ENCODE measurements around the gene FCSK.

Gene FCSK

DNA sequence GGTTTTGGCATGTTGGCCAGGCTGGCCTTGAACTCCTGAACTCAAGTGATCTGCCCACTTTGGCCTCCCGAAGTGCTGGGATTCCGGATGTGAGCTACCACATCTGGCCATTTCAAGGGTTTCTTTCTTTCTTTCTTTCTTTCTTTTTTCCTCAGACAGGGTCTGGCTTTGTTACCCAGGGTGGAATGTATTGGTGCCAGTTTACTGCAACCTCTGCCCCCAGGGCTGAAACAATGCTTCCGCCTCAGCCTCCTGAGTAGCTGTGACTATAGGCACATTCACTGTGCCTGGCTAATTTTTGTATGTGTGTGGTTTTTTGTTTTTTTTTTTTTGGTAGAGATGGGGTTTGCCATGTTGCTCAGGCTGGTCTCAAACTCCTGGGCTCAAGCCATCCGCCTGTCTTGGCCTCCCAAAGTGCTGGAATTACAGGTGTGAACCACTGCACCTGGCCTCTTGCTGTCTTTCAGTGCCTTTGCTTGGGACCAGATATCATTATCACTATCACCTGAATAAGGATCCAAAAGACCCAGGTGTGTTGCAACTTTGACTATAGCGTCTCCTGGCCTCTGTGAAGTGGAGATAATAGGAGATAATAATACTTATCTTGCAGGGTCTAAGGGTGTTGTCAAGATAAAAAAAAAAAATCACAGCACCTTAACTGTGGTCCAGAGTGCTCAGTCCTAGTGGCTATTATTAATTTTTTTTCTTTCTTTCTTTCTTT, 3.2 kb downstream of the FCSK start:
- DNase-seq = no peak

DNA sequence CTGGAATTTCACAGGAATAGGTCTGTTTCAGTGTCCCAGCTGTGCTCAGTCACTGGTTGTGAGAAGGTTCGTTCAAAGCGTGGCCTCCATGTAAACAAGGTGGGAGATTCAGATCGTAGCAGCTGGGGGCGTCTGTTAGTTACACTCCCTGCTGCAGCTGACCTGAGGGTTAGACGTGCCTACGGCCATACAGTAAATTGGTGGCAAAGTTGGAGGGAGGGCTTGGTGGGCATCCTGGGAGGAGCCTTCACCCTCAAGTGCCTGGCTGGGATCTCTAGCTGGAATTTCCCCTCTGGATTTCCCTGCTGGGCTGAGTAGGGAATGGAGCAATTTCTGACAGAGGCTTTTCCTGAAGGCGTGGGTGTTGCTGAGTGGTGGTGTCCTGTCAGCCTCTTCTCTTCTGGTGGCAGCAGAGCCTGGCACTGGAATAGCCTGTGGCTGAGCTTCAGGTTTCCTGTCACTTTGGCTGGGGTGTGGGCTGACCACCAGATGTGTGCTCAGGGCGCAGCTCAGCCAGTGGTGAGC, 6.4 kb downstream of the FCSK start:
- peak; percentile 26 for DNase-seq

GRCh38 chr16:70463235-70463634, 8.8 kb downstream of the FCSK start:
- no peak for DNase-seq

GRCh38 chr16:70465999-70466804, 11.8 kb downstream of the FCSK start:
- no peak for DNase-seq

DNA sequence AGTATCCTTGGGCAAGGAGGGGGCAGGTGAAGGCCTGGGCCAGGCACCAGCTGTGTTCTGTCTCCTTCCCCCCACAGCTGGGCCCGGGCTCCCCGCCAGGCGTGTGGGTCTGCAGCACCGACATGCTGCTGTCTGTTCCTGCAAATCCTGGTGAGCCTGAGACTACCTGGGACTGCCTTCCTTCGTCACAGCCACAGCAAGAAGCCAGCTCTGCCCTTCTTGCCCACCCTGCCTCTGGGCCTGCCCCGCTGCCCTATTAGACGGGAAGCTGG, 12.3 kb downstream of the FCSK start:
- no peak for DNase-seq

- no peak for DNase-seq
Measured at GRCh38 chr16:70467113-70467512, 12.7 kb downstream of the FCSK start.

DNA sequence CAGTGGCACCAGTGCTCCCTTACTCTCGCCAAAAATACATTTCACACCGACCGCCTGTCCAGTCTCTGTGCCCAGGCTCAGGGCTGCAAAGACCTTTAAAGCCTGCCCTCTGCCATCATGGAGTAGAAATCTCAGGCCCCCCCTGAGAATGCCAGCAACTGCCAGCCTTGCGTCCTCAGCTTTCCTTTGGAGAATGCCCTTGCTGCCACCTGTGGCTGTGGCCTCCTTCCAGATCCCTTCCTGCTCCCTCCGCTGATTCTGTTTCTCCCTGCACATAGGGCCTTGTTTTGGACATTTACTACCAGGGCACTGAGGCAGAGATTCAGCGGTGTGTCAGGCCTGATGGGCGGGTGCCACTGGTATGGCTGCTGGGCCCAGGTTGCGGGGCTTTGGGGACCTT, 13.2 kb downstream of the FCSK start:
- no peak for DNase-seq

DNA sequence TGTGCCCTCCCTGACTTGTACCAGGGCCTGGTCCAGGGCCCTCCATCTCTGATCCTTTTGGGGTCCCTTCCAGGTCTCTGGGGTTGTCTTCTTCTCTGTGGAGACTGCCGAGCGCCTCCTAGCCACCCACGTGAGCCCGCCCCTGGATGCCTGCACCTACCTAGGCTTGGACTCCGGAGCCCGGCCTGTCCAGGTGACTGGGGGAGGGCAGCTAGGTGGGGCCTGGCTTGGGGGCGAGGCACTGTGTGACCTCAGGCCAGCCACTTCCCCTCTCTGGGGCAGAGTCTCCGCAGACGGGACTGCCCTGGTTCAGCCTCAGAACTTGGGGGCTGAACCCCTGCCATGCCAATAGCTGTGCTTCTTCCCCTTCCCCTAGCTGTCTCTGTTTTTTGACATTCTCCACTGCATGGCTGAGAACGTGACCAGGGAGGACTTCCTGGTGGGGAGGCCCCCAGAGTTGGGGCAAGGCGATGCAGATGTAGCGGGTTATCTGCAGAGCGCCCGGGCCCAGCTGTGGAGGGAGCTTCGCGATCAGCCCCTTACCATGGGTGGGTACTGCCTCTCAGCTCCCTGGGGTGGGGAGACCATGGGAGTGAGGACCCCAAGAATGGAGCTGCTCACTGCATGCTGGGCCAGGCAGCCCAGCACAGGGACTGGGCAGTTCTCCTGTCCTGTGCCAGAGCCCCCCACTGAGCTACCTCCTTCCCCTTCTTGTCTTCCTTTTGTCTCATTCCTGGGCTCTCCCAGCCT, 14.6 kb downstream of the FCSK start:
- no peak for DNase-seq

- DNase-seq = no peak
Measured at GRCh38 chr16:70470141-70470926, 15.9 kb downstream of the FCSK start.

DNA sequence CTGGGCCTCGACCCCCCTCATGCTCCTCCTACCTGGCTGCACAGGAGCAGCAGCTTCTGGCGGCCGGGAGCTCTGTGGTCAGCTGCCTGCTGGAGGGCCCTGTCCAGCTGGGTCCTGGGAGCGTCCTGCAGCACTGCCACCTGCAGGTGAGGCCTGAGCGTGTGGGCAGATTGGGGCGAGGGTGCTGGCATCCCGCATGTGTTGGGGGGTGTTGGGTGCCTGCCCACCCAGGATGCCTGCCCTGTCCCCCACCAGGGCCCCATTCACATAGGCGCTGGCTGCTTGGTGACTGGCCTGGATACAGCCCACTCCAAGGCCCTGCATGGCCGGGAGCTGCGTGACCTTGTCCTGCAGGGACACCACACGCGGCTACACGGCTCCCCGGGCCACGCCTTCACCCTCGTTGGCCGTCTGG, 16.5 kb downstream of the FCSK start:
- DNase-seq = peak; percentile 15

GRCh38 chr16:70472786-70473433, 18.5 kb downstream of the FCSK start:
- no peak for DNase-seq

DNA sequence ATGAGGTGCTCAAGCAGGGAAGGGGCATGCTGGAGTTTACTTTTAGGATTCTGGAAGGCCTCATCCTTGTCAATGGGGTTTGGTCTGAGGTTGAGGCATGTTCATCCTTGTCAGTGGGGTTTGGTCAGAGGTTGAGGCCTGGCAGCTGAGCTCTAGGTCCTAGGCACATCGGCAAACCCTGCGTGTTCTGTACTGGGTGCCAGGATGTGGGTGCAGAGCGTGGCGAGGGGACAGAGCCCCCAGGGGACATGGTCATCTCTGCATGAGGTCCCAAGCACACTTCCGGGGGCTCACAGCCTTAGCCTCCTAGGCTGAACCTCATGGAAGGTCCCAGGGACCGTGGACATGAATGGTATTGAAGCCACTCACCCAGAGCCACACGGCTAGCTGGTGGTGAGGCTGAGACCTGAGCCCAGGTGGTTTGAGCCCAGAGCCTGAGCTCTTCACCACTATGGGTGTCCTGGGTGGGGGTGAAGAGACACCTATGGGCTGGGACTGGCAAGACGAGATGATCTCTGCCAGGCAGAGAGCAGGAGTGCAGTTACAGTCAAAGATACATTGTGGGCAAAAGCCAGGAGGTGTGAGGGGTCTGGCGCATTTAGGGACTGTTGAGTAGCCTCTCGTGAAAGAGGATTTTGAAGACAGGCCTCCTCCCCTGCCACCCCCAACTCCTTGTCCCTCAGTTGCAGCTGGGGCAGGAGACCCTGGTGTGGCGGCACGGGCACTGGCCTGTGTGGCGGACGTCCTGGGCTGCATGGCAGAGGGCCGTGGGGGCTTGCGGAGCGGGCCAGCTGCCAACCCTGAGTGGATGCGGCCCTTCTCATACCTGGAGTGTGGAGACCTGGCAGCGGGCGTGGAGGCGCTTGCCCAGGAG, 19.3 kb downstream of the FCSK start:
- DNase-seq = no peak

DNA sequence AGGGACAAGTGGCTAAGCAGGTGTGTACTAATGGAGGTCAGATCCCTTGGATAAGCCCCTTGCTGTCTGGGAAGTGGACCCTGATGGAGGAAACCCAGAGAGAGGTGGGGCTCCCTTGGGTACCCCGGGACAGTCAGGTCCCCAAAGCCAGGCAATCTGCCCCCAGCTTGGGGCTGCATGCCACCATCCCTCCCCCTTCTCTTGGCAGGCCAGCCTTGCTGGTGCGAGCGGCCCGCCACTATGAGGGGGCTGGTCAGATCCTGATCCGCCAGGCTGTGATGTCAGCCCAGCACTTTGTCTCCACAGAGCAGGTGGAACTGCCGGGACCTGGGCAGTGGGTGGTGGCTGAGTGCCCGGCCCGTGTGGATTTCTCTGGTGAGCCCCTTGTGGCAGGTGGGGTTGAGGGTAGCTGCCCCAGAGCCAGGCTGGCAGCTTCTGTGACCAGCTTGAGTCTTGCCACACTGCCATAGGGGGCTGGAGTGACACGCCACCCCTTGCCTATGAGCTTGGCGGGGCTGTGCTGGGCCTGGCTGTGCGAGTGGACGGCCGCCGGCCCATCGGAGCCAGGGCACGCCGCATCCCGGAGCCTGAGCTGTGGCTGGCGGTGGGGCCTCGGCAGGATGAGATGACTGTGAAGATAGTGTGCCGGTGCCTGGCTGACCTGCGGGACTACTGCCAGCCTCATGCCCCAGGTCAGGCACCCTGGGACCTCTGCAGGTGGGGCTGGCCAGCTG, 20.1 kb downstream of the FCSK start:
- no peak for DNase-seq

- no peak for DNase-seq
Measured at GRCh38 chr16:70475054-70475871, 20.9 kb downstream of the FCSK start.

GRCh38 chr16:70476272-70477020, 22.1 kb downstream of the FCSK start:
- DNase-seq = peak; percentile 55

DNA sequence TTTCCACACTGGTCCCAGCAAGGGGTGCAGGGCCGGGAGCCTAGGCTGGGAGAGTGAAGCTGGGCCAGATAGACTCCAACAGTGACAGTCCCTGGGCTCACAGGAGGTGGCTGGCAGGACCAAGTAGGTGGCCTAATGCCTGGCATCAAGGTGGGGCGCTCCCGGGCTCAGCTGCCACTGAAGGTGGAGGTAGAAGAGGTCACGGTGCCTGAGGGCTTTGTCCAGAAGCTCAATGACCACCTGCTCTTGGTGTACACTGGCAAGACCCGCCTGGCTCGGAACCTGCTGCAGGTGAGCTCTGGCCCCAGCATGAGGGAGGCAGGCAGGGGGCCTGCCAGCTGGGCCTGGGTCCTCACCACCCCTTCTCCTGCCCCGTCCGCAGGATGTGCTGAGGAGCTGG, 23.8 kb downstream of the FCSK start:
- DNase-seq = no peak

DNA sequence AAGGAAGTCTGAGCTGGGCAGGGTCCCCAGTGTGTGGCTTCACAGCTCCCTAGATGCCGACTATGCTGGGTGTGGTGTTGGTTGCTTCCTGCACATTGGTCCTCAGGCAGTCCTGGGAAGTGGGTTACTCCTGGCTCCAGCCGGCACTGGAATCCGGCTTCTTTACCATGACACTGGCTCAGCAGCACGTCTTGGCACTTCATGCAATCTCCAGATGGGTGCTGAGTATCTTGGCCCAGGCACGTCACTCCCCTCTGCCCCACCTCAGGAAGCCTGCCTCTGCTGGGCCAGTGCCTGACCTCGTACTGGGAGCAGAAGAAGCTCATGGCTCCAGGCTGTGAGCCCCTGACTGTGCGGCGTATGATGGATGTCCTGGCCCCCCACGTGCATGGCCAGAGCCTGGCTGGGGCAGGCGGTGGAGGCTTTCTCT, 24.5 kb downstream of the FCSK start:
- peak; percentile 62 for DNase-seq
